ENCODE data around the gene TPSAB1.
"Not testable (repeated sequence)": the region's sequence is repeated elsewhere in the genome, so short reads cannot be mapped to it uniquely, and the experiment has no call there.

DNA sequence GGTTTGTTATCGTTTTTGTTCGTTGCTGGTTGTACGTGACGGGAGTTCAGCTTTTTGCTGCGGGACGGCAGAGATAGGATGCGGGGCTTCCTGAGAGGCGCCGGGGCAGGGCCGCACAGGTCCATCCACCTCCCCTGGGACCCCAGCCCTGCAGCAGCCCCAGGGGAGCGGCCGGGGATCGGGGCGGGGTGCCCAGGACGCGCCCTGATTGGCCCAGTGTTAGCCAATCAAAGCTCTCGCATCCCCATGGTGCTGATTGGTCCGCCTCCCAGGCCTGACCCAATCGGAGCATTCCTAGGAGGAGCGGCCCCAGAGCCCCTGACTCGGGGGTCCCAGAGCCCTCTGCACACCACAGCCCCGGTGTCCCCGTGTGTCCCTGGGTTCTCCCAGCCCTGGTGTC lies 1.6 kb upstream of the TPSAB1 start:
- TF ChIP-seq EZH2 (IDR thresholded peaks at IDR 0.05; ENCODE audit: insufficient read depth, poor library complexity, severe bottlenecking); EZH2phosphoT487 (IDR thresholded peaks at IDR 0.05; ENCODE audit: insufficient read depth, low read depth): not testable (repeated sequence)
